Breast epithelium (tissue), 4 donors: ENCODE measurements around the gene ARID3C. TPM values are rescaled to one million over a fixed set of nuclear protein-coding genes. Genes with fewer than 3 reads are reported as not detected.
A peak's percentile ranks its signal among the peaks of the same experiment; 100 is the strongest.

Experiments
- DNase-seq, 2 donors: peaks; one replicate each; pipeline ENCODE4 v3.0.0-alpha.2; 2019; ENCODE audit warnings: low spot score in 2 of 2
- H3K27ac ChIP-seq, 2 donors: fragments of 200-600 bp; sonication (generic) in 1 of 2; one replicate each; pipeline ENCODE4 v1.5.1; 2016 to 2019; ENCODE audit warnings: mild to moderate bottlenecking in 1 of 2
- H3K27me3 ChIP-seq, 2 donors: fragments of 200-600 bp; sonication (generic) in 1 of 2; one replicate each; pipeline versions ENCODE4 v1.5.1 to v1.6.0; 2017 to 2019; ENCODE audit warnings: control low read depth in 1 of 2, mild to moderate bottlenecking in 1 of 2
- H3K36me3 ChIP-seq: fragments of 200-600 bp; one replicate; pipeline ENCODE4 v1.5.1; 2019
- H3K4me1 ChIP-seq, 2 donors: fragments of 200-600 bp; sonication (generic); one replicate each; pipeline ENCODE4 v1.5.1; 2016 to 2019; ENCODE audit warnings: control low read depth in 1 of 2
- H3K4me3 ChIP-seq, 3 donors: fragments of 200-600 bp; sonication (generic); 1 replicate in 2 of 3; 2 replicates in 1 of 3; pipeline ENCODE4 v1.5.1; 2016 to 2019; ENCODE audit warnings: mild to moderate bottlenecking in 3 of 3, moderate library complexity in 2 of 3
- H3K9me3 ChIP-seq, 2 donors: fragments of 200-600 bp; sonication (generic) in 1 of 2; one replicate each; pipeline ENCODE4 v1.5.1; 2016 to 2019; ENCODE audit warnings: control low read depth in 1 of 2
- POLR2A ChIP-seq: fragments of 450-650 bp; IDR thresholded peaks from one replicate; pipeline ENCODE4 v1.6.1; 2016; ENCODE audit warnings: antibody characterized with exemption, mild to moderate bottlenecking, moderate library complexity
- POLR2AphosphoS5 ChIP-seq, 3 donors: sonication (generic); formaldehyde crosslinking; IDR thresholded peaks; one replicate each; pipeline ENCODE4 v1.6.1; 2017; ENCODE audit warnings: antibody characterized with exemption in 3 of 3
- intact Hi-C: fragments of 100-400 bp; cut with DNase I; formaldehyde crosslinking; loops from one replicate; pipeline ENCODE4 v1.15.1; 2023; ENCODE audit warnings: low total_unique reads
- total RNA-seq, 3 donors: library from RNA; depleted of rRNA; stranded (reverse); fragments of >200 nt; gene quantifications; one replicate each; pipeline ENCODE4 v1.1.0, GENCODE V29; 2016
- TF ChIP-seq, protein P1 (sequence below), 3 donors: fragments of 450-650 bp; IDR thresholded peaks; one replicate each; pipeline ENCODE4 v1.5.1; 2016 to 2017; ENCODE audit warnings: antibody characterized with exemption in 3 of 3, mild to moderate bottlenecking in 3 of 3, moderate library complexity in 3 of 3

Gene ARID3C
- total RNA-seq, 3 donors from 2014 or later: 0.29 TPM; not detected in 2

DNA sequence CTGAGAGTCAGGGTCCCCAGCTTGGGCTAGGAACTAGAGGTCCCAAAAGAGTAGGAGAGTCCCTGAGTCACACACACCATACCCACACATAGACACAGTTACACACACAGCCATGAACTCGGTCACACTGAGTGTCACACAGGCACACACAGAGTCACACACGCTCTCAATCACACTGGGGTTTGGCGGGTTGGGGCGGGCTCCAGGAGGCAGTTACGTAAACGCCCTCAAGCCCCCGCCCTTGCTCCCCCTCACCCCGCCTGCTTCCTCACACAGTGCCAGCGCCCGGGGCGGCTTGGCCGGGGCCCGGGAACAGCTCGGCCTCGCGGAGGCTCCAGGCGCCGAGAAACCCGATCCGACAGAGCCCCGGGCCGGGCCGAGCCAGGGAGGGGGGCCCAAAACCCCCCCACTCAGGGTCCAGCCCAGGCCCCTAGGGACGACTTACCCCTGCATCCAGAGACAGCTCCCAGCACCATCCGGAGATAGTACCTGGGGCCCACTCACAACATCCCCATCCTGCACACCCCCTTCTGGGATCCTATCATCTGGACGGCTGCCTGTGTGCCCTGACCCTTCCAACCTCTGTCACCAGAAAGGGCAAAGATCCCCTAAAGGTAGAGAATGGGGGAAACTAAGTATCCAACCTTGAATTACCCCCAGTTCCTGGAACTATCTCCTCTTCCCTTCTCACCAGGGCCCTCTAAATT is 35.8 kb downstream of the ARID3C start:
- TF ChIP-seq POLR2A (no peak), POLR2AphosphoS5 (IDR thresholded peaks at IDR 0.05) (peak in 2 of 3 donors; percentile 37 to 75)
- TF ChIP-seq, protein P1, sequence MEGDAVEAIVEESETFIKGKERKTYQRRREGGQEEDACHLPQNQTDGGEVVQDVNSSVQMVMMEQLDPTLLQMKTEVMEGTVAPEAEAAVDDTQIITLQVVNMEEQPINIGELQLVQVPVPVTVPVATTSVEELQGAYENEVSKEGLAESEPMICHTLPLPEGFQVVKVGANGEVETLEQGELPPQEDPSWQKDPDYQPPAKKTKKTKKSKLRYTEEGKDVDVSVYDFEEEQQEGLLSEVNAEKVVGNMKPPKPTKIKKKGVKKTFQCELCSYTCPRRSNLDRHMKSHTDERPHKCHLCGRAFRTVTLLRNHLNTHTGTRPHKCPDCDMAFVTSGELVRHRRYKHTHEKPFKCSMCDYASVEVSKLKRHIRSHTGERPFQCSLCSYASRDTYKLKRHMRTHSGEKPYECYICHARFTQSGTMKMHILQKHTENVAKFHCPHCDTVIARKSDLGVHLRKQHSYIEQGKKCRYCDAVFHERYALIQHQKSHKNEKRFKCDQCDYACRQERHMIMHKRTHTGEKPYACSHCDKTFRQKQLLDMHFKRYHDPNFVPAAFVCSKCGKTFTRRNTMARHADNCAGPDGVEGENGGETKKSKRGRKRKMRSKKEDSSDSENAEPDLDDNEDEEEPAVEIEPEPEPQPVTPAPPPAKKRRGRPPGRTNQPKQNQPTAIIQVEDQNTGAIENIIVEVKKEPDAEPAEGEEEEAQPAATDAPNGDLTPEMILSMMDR (IDR thresholded peaks at IDR 0.05): no peak
- intact Hi-C loops: no loop called here
- Histone ChIP-seq H3K27me3 (peaks cover 0 to 6% of the 10 kb centered on the region in 2 donors), H3K4me3 (peak overlapping the region in 2 of 3 donors; percentile 23 to 54), H3K27ac (peak overlapping the region; percentile 75 to 89), H3K4me1 (peaks cover 12 to 26% of the 10 kb centered on the region in 2 donors), H3K36me3 (no peaks in the 10 kb centered on the region), H3K9me3 (no peaks in the 10 kb centered on the region)
- DNase-seq: peak; percentile 80 to 84

DNA sequence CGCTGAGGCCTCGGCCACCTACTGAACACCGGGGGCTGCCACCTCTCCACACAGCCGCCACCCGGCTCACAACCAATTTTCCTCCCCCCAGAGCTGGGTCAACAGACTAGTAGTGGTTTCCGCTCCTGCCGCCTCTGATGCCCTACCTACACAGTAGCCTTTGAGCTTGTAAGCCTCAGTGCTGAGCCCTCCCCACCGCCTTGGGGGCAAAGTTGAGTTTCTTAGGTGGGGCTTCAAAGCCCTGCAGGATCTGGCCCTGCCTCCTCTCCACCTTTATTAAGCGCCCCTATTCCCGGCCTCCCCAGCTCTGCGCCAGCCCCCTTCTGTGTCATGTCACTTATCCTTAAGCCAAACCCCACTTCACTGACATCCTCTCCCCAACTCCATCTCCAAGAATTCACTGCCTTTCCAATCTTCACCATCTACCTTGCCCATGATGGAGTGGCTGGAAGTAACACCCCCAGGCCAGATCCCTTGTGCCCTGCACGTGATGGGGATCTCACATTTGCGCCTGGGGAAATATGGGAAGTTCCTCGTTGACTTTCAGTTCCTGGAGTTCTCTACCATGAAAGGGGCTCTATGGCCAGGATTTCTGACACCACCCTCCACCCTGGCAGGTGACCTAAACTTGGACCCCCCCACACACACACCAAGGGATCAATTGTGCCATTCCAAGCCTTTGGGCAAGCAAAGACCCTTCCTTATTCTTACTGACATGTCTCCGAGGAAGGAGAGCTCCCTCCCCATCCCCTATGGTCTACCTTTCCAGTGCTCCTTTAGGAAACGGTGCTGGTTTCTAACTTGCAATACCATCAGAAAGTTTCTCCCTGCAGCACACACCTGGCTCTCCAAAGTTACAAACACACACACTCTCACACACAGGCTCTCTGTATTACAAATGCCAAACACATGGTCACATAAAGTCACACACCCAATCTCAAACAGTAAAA is 36.7 kb downstream of the ARID3C start:
- TF ChIP-seq, protein P1 (IDR thresholded peaks at IDR 0.05): no peak
- no peak for TF ChIP-seq POLR2A
- TF ChIP-seq POLR2AphosphoS5 (IDR thresholded peaks at IDR 0.05): no peak
- Histone ChIP-seq H3K9me3 (no peaks in the 10 kb centered on the region), H3K27me3 (peaks cover 0 to 10% of the 10 kb centered on the region in 2 donors), H3K4me3 (peak overlapping the region in 2 of 3 donors; percentile 35 to 73), H3K36me3 (no peaks in the 10 kb centered on the region), H3K27ac (peak overlapping the region; percentile 75 to 89), H3K4me1 (peaks cover 12 to 26% of the 10 kb centered on the region in 2 donors)
- no peak for DNase-seq
- intact Hi-C loops: no loop called here

DNA sequence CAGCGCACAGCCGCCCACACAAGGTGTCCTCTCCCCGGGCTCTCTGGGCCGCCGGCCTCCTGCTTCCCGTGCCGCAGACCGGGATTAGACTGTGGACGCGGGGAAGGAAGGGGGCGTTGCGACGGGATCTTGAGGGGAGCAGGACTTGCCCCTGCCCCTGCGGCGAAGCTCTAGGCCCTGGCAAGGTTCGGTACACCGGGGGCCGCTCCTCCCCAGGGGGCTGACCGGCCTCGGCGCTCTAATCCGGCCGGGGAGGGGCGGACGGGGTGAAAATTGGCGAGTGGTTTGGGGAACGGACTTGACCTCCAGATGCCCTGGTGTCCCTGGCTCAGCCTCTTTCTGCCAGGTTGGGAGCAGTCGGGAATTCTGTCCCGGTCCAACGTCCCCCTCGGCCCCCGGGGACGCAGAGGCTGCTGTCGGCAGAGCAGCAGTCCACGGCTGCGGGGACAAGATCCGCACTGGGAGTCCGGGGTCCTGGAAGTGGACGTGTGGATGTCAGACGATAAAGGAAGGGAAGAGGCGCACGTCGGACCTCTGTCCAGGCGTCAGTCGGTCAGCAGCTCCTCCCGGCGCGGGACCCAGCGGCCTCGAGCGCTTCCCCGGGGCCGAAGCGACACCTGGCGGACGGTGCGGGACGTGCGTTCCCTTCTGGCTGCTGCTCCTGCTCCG is 37.5 kb downstream of the ARID3C start:
- peak; percentile 64 to 87 for DNase-seq
- intact Hi-C loops: no loop called here
- Histone ChIP-seq H3K9me3 (no peaks in the 10 kb centered on the region), H3K4me3 (peak overlapping the region; percentile 35 to 73 (median 50)), H3K36me3 (no peaks in the 10 kb centered on the region), H3K4me1 (peaks cover 12 to 26% of the 10 kb centered on the region in 2 donors), H3K27ac (peak overlapping the region; percentile 40 to 88), H3K27me3 (peaks cover 0 to 13% of the 10 kb centered on the region in 2 donors)
- peak in 1 of 3 donors; percentile 28 for TF ChIP-seq POLR2AphosphoS5 (IDR thresholded peaks at IDR 0.05)
- no peak for TF ChIP-seq POLR2A
- TF ChIP-seq, protein P1 (IDR thresholded peaks at IDR 0.05): peak; percentile 75 to 87 (median 86)

DNA sequence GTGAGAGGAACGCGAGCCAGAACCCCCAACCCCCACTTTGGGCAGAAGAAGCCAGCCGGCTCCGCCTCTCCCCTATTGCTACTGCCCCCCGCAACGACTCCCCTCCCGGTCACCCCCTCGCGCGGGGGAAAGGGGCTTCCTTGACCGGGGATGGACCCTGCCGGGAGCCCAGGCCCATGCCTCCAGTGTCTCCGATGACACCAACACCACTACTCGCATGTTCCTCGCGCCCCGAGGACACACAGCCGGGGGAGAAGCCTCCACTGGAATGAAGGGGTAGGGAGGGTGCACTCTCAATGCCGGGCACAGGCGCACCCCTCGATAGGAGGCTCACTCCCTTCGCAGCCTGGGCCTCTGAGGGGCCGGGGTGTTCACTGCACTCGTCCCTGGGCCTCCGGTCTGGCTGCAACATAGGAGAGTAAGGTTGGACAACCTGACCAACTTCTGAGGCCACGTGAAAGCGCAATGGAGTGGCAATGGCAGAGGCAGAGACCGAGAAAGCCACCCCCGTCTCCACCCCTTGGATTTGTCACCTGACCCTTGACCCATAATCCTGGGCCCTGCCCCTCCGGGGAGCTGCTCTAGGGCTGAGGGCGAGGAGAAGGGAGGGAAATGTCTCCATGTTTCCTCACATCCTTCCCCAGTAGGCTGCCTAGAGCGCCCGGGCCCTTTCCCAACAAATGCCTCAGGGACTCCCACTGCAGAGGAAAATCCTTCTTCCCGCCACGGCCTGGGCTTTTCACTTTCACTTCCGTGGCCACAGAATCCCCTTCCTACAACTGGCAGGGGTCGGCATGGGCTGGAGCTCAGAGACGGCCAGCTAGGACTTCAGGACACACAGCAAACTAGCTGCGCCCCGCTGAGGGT is 38.3 kb downstream of the ARID3C start:
- intact Hi-C loops: no loop called here
- DNase-seq: no peak
- Histone ChIP-seq H3K4me1 (peaks cover 12 to 26% of the 10 kb centered on the region in 2 donors), H3K27me3 (peaks cover 0 to 13% of the 10 kb centered on the region in 2 donors), H3K36me3 (no peaks in the 10 kb centered on the region), H3K9me3 (no peaks in the 10 kb centered on the region), H3K27ac (peak overlapping the region; percentile 40 to 88), H3K4me3 (peak overlapping the region; percentile 50 to 73 (median 65))
- TF ChIP-seq POLR2A: no peak
- TF ChIP-seq, protein P1 (IDR thresholded peaks at IDR 0.05): no peak
- no peak for TF ChIP-seq POLR2AphosphoS5 (IDR thresholded peaks at IDR 0.05)
